GM12865 (cell line): ENCODE results near the gene RBKS.

Experiments
- DNase-seq: peaks from one replicate; pipeline ENCODE4 v3.0.0; 2010; ENCODE audit warnings: low read depth
- H3K4me3 ChIP-seq: 2 replicates; pipeline ENCODE4 v1.5.1; 2011; ENCODE audit warnings: mild to moderate bottlenecking, low read depth, low read length, control low read depth
- TF ChIP-seq, protein P1 (sequence below): IDR thresholded peaks from 2 replicates; pipeline ENCODE4 v1.5.1; 2011; ENCODE audit warnings: low read length, control low read depth, low read depth, inconsistent platforms; ENCODE audit not compliant: insufficient read depth; ENCODE audit errors: missing control alignments

RBKS gene

DNA sequence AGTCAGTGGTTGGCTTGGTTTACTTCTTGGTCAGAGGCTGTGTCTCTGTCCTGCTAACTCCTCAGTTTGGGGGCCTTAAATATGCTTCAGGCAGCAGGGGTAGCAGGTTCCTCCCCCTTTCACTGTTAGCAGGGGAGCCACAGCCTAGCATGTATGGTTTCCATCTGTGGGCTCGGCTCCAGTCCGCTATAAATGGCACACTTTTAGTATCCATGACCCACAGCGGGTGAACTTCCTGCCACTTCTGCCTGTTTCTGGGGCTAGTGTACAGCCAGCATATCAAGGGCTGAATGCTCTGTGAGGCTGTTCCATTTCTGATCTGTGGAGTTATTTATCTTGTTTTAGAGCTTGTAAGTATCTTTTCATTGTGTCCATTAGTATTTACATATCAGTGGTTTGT lies 60.4 kb downstream of the RBKS start:
- TF ChIP-seq, protein P1, sequence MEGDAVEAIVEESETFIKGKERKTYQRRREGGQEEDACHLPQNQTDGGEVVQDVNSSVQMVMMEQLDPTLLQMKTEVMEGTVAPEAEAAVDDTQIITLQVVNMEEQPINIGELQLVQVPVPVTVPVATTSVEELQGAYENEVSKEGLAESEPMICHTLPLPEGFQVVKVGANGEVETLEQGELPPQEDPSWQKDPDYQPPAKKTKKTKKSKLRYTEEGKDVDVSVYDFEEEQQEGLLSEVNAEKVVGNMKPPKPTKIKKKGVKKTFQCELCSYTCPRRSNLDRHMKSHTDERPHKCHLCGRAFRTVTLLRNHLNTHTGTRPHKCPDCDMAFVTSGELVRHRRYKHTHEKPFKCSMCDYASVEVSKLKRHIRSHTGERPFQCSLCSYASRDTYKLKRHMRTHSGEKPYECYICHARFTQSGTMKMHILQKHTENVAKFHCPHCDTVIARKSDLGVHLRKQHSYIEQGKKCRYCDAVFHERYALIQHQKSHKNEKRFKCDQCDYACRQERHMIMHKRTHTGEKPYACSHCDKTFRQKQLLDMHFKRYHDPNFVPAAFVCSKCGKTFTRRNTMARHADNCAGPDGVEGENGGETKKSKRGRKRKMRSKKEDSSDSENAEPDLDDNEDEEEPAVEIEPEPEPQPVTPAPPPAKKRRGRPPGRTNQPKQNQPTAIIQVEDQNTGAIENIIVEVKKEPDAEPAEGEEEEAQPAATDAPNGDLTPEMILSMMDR, result no peak
- no peak for DNase-seq
- H3K4me3 ChIP-seq, result no peak overlapping the region

DNA sequence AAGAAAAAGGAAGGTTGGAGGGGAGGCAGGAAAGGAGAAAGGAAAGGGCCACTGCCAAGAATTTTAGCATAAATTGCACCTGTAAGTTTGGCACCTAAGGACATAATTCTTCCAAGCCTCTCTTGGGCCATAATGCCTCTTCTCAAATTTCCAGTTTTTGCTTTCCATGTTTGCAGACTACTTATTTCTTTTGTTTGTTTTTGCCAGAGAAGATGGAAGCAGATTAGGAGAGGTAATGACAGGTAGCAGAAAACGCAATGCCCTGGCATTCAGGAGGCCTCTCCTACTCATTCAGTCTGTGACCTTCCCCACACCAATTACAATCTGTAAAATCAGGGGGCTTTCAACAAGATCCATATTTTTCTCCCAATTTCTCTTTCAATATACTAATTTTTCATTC lies 61.9 kb downstream of the RBKS start:
- DNase-seq, result no peak
- TF ChIP-seq, protein P1, result no peak
- no peak overlapping the region for H3K4me3 ChIP-seq

DNA sequence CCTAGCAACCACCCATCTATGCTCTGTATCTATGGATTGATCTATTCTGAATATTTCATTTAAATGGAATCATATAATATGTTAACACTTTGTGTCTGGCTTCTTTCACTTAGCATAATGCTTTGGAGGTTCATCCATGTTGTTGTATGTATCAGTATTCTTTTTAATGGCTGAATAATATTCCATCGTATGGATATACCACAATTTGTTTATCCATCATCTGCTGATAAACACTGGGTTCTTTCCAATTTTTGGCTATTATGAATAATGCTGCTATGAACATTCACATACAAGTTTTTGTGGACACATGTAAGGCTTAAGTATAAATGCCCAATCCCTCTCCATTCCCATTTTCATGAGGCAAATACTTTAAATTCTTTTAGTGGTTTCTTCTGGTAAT lies 65.8 kb downstream of the RBKS start:
- DNase-seq, result no peak
- TF ChIP-seq, protein P1, result no peak
- no peak overlapping the region for H3K4me3 ChIP-seq

DNA sequence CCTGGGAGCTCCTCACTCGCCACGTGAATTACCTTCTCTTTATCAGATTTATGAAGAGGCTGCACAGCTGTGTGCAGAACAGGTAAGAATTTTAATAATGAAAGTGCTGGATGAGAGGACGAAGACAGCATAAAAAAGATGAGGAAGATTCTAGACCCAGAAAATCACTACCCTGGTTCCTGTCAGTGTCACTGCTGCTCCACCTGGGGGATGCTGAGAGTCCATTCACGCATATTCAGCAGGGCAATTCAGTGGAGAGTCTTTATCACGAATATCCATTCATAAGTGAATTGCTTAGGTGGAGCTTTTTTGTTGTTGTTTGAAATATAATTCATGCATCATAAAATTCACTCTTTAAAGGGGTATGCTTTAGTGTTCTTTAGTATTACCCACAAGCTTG lies 66.6 kb downstream of the RBKS start:
- no peak overlapping the region for H3K4me3 ChIP-seq
- TF ChIP-seq, protein P1, result no peak
- DNase-seq, result no peak

DNA sequence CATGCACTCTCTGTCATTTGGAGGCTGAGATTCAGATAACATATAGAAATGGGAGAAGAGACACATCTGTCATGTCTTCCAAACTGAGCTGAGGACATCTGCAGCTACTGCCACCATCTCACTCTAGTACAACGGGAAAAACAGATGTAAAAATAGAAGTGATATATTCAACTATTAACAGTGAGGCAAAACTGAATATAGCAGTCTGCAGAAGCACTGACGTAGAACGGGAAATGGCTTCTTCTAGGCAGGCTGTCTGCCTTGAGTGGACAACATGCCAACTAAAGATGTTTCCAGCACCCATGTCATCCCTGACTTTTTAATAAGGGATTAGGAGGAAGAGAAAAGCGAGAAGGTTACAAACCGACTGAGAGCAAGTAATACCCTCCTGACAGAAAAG lies 67.1 kb downstream of the RBKS start:
- no peak overlapping the region for H3K4me3 ChIP-seq
- no peak for DNase-seq
- TF ChIP-seq, protein P1, result no peak

GRCh38 chr2:27822049-27822448 lies 68.1 kb downstream of the RBKS start:
- DNase-seq, result no peak
- TF ChIP-seq, protein P1, result no peak
- H3K4me3 ChIP-seq, result no peak overlapping the region

DNA sequence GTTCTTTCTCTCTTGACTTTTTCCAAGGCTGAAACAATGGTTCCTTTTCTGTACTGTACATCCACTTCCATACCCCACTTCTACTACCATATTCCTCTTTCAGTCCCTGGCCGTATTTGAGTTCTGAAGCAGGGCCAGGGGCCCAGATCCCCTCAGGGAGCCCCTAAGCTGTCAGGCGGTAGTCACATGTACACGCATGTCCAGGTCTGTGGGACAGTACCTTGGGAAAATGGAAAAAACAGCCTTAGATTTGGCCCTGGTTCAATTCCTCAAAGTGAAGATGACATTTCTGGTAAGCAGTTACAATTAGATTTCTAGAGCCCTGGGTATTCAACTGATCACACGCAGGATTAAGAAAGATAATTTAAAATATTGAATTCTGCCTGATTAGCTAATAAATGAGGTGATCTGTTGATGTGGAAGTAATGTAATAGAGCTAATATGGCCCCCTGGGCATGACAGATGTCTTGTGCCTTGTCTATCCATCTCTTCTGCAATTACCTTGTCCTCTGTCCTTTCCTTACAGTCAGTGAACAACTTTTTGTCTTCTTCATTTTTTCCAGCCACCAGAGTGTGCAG lies 74.2 kb downstream of the RBKS start:
- no peak overlapping the region for H3K4me3 ChIP-seq
- DNase-seq, result no peak
- TF ChIP-seq, protein P1, result no peak
